NB4 (cell line): ENCODE results near the gene EPHA4.

Experiments
- CTCF ChIP-seq: IDR thresholded peaks from one replicate; pipeline ENCODE4 v1.5.1; 2012; ENCODE audit warnings: low read depth, low read length
- POLR2A ChIP-seq: IDR thresholded peaks from 2 replicates; pipeline ENCODE4 v1.6.1; 2011; ENCODE audit warnings: mild to moderate bottlenecking; ENCODE audit not compliant: insufficient read length; ENCODE audit errors: extremely low read depth

- TF ChIP-seq CTCF (no peak), POLR2A (no peak)
Observed at GRCh38 chr2:221606424-221606823, 34.3 kb upstream of the EPHA4 start.
